GM04504 (cell line): ENCODE results near the gene DIP2B.

ENCODE experiments used
- DNase-seq: peaks from one replicate; pipeline ENCODE4 v3.0.0-alpha.2; 2012; ENCODE audit warnings: low read depth

The DIP2B gene

DNA sequence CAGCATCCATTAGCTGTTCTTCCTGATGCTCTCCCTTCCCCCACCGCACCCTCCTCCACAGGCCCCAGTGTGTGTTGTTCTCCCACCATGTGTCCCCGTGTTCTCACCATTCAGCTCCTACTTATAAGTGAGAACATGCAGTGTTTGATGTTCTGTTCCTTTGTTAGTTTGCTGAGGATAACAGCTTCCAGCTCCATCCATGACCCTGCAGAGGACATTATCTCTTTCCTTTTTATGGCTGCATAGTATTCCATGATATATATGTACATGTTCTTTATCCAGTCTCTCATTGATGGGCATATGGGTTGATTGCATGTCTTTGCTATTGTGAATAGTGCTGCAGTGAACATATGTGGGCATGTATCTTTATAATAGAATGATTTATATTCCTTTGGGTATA is 268.1 kb downstream of the DIP2B start:
- DNase-seq = no peak

DNA sequence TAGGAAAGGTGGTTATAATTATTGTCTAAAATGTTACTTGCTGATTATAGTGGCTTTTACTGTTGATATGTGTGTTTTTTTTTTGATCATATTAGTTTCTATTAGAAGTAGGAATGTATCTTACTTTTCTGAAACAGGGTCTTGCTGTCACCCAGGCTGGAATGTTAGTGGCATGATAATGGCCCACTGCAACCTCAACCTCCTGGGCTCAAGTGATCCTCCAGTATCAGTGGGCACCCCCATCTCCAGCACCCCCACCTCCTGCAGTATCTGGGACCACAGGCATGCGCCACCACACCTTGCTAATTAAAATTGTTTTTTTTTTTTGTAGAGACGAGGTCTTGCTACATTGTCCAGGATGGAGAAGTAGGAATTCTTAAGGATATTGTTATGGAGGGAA is 270.5 kb downstream of the DIP2B start:
- DNase-seq = no peak

DNA sequence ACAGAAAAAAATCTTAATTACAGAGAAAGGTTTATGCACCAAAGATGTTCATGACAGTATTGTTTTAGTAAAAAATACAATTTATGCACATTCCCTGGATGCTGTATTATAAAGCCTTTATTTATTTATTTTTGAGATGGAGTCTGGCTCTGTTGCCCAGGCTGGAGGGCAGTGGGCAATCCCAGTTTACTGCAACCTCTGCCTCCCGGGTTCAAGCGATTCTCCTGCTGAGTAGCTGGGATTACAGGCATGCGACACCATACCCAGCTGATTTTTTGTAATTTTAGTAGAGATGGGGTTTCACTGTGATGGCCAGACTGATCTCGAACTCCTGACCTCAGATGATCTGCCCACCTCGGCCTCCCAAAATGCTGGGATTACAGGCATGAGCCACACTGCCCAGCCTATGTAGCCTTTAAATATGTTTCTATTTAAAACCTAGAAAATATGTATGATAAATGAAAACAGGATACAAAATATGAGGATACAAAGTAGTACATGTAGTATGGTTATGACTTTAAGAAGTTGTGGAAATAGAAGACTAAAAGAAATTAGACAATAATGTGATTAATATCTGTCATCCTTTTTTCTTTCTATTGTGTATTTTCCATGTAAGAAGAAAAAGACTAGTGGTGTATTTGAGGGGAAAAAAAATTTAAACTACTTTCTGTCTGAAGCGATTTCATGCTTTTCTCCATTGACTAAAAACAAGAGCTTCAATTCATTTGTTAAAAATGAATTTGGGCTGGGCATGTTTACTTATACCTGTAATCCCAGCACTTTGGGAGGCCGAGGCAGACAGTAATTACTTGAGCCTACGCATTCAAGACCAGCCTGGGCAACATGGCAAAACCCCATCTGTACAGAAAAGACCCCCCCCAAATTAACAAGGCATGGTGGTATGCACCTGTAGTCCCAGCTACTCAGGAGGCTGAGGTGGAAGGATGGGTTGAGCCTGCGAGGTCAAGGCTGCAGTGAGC is 272.3 kb downstream of the DIP2B start:
- DNase-seq = no peak

DNA sequence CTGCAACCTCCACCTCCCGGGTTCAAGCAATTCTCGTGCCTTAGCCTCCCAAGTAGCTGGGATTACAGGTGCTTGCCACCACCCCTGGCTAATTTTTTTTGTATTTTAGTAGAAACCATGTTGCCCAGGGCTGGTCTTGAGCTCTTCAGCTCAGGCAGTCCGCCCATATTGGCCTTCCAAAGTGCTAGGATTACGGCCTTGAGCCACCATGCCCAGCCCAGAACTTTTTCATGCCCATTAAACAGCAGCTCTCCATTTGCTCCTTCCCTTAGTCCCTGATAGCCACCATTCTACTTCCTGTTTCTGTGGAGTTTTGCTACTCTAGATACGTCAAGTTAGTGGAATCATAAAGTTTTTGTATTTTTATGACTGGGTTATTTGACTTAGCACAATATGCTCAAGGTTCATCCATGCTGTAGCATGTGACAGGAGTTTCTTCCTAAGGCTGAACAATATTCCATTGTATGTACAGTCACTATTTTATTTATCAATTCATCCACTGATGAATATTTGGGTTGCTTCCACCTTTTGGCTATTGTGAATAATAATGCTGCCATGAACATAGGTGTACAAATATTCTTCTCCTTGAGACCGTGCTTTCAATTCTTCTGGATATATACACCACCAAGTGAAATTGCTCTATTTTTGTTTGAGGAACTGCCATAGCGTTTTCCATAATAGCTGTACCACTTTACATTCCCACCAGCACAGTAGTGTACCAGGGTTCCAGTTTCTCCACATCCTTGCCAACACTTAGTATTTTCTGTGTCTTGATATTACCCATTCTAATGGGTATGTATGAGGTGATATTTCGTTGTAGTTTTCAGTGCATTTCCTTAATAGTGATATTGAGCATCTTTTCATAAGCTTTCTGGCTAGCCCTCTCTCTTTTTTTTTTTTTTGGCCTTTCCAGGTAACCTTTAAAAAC is 274.1 kb downstream of the DIP2B start:
- no peak for DNase-seq

DNA sequence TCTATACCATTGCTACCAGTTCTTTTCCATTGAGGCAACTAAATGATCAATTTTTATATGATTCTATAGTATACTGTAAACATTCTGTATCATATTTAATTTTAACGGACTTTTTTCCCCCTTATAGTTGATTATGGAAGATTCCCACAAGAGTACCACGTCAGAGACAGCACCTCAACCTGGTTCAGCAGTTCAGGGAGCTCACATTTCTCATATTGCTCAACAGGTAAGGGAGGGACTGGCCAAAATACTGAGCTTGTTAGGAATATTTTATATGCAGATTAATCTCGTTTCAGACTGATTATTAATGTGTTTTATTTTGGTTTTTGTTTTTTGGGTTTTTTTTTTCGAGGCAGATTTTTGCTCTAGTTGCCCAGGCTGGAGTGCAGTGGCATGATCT is 275.2 kb downstream of the DIP2B start:
- DNase-seq = no peak

DNA sequence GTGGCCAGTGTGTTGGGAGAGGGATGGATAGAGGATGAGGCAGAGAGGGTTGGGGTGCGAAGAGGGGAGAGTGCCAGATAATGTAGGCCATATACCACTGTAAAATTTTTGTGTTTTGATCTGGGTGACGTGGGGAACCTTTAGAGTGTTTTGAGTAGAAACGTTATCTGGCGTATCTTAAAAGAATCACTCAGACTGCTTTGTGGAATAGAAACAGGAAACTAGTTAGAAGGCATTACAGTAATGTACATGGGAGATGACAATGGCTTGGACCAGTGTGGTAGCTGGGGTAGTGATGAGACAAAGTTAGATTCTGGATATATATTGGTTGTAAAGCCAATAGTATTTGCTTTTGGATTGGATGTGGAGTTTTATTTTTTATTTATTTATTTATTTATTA is 279.7 kb downstream of the DIP2B start:
- DNase-seq = no peak

DNA sequence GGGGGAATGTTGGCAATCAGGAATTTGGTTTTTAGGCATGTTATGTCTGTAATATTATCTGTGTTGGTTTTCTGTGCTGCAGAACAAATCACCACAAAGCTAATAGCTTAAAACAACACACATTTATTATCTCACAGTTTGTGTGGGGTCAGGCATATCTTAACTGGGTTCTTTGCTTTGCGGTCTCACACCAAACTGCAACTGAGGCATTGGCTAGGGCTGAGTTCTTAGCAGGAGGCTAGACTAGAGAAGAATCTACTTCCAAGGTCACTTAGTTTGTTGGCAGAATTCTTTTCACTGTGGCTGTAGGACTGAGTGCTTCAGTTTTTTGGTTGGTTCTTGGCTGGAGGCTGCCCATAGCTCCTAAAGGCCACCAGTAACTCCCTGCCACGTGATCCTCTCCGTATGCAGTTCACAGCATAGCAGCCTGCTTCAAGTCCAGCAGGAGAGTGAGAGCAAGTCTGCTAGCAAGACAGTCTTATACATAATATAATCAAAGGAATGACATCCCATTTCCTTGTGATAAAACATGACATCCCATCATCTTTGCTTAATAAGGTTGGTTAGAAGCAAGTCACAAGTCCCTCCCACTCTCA is 280.7 kb downstream of the DIP2B start:
- DNase-seq = no peak

DNA sequence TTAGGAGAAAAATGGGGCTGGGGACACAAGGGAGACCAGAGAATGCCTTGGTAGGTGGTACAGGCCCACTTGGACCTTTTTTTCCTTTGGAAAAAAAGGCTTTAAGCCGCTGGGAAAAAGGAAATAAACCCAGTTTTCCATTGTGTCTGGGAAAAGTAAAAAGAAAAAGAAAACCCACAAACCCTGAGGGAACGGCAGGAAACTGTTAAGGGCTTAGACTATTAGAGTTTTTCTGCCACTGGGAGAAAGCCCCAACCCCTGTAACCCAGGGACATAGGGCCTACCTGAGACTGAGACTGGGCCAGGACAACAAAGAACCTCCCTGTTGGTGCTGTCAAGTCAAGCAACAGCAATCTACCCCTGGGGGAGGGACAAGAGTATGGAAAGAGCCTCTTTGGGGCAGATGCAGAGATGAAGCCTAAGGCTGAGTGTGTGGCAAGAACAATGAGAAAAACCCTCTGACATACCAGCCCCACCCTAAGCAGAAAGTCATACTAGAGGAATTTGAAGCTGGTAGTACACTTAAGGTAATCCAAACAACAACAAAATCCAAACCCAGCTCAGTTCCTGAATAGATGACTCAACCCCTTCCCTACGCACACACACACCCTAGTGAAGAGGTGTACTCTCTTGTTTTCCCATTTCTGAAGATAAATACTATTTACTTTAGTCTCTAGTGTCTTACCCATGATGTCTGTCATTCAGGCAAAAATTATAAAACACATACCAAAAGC is 281.9 kb downstream of the DIP2B start:
- DNase-seq = peak; percentile 79

DNA sequence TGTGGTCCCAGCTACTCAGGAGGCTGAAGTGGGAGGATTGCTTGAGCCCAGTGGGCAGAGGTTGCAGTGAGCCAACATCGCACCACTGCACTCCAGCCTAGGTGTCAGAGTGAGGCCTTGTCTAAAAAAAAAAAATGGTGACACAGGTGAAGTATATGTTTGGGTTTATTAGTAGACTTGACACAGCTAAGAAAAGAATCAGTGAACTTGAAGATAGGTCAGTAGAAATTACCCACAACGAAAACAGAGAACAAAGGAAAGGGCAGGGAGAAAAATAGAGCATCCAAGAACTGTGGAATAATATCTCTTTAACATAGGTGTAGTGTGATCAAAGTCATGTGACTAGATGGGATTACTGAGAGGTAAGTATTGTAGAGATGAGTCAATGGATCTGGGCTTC is 282.8 kb downstream of the DIP2B start:
- no peak for DNase-seq

DNA sequence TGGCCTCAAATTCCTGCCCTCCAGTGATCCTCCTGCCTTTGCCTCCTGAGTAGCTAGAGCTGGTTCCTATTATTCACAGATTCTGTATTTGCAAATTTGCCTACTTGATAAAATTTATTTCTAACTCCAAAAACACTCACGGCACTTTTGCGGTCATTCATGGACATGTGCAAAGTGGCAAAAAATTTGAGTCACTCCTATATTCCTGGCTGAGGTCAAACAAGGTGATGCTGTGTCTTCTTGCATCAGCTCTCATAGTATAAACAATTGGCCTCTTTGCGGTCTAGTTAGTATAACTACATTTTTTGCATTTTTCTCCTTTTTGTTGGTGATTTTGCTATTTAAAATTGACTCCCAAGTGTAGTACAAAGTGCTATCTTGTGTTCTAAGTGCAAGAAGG is 283.8 kb downstream of the DIP2B start:
- peak; percentile 53 for DNase-seq

DNA sequence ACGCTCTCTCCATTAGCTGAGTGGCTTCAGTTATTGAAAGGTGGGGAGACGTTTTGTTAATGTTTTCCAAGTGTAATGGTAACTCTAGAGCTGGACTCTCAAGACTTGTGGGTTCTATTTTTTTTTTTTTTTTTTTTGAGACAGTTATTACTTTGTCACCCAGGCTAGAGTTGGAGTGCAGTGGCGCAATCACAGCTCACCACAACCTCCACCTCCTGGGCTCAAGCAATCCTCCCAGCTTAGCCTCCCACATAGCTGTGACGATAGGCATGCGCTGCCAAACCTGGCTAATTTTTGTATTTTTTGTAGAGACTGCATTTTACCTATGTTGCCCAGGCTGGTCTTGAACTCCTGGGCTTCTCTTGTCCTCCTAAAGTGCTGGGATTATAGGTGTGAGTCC is 285.3 kb downstream of the DIP2B start:
- DNase-seq = no peak
